GM12878 (cell line): ENCODE results near the gene AK5. TPM values are rescaled to one million over a fixed set of nuclear protein-coding genes. Genes with fewer than 3 reads are reported as not detected.

Experiments used
- ATAC-seq: fragments of 200-7000 bp; cut with Tn5 transposase; 3 replicates; pipeline ENCODE4 v1.9.1; 2020; ENCODE audit warnings: mild to moderate bottlenecking, moderate library complexity
- BruUV-seq: library from RNA; stranded (reverse); fragments of 400-500 nt; replicated peaks from 2 replicates; lab custom pipeline; 2021; lab: Mats Ljungman, UMichigan
- CTCF ChIA-PET: fragments of 300-600 bp; sonication (Branson Sonifier 250); formaldehyde crosslinking; extraction: SDS; loops from one replicate; lab custom pipeline; 2021; ENCODE audit warnings: inconsistent platforms; lab: Yijun Ruan, JAX
- POLR2A ChIA-PET: fragments of 350-600 bp; formaldehyde crosslinking; extraction: SDS; loops from one replicate; lab custom pipeline; 2021; ENCODE audit warnings: inconsistent platforms; lab: Charles Lee
- RAD21 ChIA-PET: fragments of 300-600 bp; sonication (Branson Sonifier 250); formaldehyde crosslinking; loops from one replicate; lab custom pipeline; 2023; ENCODE audit warnings: antibody characterized with exemption; ENCODE audit not compliant: unreplicated experiment; lab: Charles Lee
- SMC1A ChIA-PET: fragments of 300-600 bp; sonication (Branson Sonifier 250); formaldehyde crosslinking; loops from one replicate; lab custom pipeline; 2023; ENCODE audit not compliant: unreplicated experiment, uncharacterized antibody; lab: Charles Lee
- DNase-seq: peaks from one replicate; pipeline ENCODE4 v3.0.0-alpha.2; 2011; ENCODE audit warnings: low read depth, low spot score
- FAIRE-seq: peaks from 3 replicates; lab custom pipeline; 2011; peaks lifted over from hg19 to GRCh38; lab: Jason Lieb, UNC
- H2AFZ ChIP-seq: 2 replicates; pipeline ENCODE4 v1.6.0; 2011; ENCODE audit warnings: low read depth, low read length, control low read depth; ENCODE audit not compliant: control insufficient read depth
- H3K27ac ChIP-seq: 2 replicates; pipeline ENCODE4 v1.5.1; 2011; ENCODE audit warnings: control low read depth; ENCODE audit not compliant: control insufficient read depth, insufficient read depth
- H3K27me3 ChIP-seq, 2 experiments: replicated peaks in 1 of 2; 2 replicates each; pipeline versions ENCODE4 v1.6.0 to v1.6.1; 2011; ENCODE audit warnings: low read length in 1 of 2; ENCODE audit not compliant: control insufficient read depth in 2 of 2, insufficient read depth in 2 of 2
- H3K36me3 ChIP-seq, 2 experiments: 2 replicates each; pipeline ENCODE4 v1.5.1; 2011; ENCODE audit warnings: low read length in 1 of 2; ENCODE audit not compliant: control insufficient read depth in 2 of 2, insufficient read depth in 2 of 2
- H3K4me1 ChIP-seq: 2 replicates; pipeline ENCODE4 v1.6.1; 2011; ENCODE audit warnings: mild to moderate bottlenecking, low read length, moderate library complexity, mixed read lengths; ENCODE audit not compliant: control insufficient read depth, insufficient read depth
- H3K4me2 ChIP-seq: 2 replicates; pipeline ENCODE4 v1.6.0; 2011; ENCODE audit warnings: control low read depth; ENCODE audit not compliant: control insufficient read depth, insufficient read depth
- H3K4me3 ChIP-seq: fragments of 200-600 bp; sonication (generic); 2 replicates; pipeline ENCODE4 v1.5.1; 2016
- H3K79me2 ChIP-seq: 2 replicates; pipeline ENCODE4 v1.6.0; 2011; ENCODE audit warnings: low read length; ENCODE audit not compliant: control insufficient read depth, insufficient read depth
- H3K9ac ChIP-seq: 2 replicates; pipeline ENCODE4 v1.8.0; 2011; ENCODE audit warnings: low read length, control low read depth, mixed read lengths; ENCODE audit not compliant: control insufficient read depth, insufficient read depth
- H3K9me3 ChIP-seq: replicated peaks from 3 replicates; pipeline ENCODE4 v1.5.1; 2011; ENCODE audit warnings: mild to moderate bottlenecking, low read length; ENCODE audit not compliant: control insufficient read depth, insufficient read depth
- H4K20me1 ChIP-seq: 2 replicates; pipeline ENCODE4 v1.6.0; 2011; ENCODE audit not compliant: control insufficient read depth, insufficient read depth
- ELK1 ChIP-seq: IDR thresholded peaks from 2 replicates; pipeline ENCODE4 v1.6.1; 2012; ENCODE audit warnings: low read depth, low read length, improper control_type of control experiment
- KLF5 ChIP-seq: fragments of 450-650 bp; IDR thresholded peaks from 2 replicates; pipeline ENCODE4 v1.6.1; 2014; ENCODE audit warnings: mild to moderate bottlenecking; ENCODE audit not compliant: partially characterized antibody
- MXI1 ChIP-seq: fragments of 150-350 bp; IDR thresholded peaks from 2 replicates; pipeline ENCODE4 v1.6.1; 2011; ENCODE audit warnings: low read depth, mild to moderate bottlenecking, inconsistent platforms, low read length, improper control_type of control experiment
- RUNX3 ChIP-seq: IDR thresholded peaks from 2 replicates; pipeline ENCODE4 v1.6.1; 2012; ENCODE audit warnings: low read length, inconsistent platforms
- WGBS: methylation state at CpG from one replicate; pipeline ENCODE4 v1.1.6; 2016; ENCODE audit warnings: low lambda C conversion rate; ENCODE audit not compliant: insufficient replicate concordance, insufficient coverage; ENCODE audit errors: missing lambda C conversion rate; 5-methylcytosine and 5-hydroxymethylcytosine counted together
- in situ Hi-C: fragments of 300-500 bp; cut with MboI; formaldehyde crosslinking; loops from 9 replicates; pipeline ENCODE4 v1.14.3; 2018; ENCODE audit warnings: mixed read lengths
- intact Hi-C: fragments of 100-400 bp; cut with micrococcal nuclease; formaldehyde crosslinking; loops from one replicate; pipeline ENCODE4 v1.14.2; 2022; ENCODE audit not compliant: unreplicated experiment
- polyA plus RNA-seq, 11 experiments: library from polyadenylated mRNA; depleted of rRNA in 4 of 11; unstranded in 6 of 11; stranded (reverse) in 5 of 11; fragments of >200 nt; fragmentation: Nextera tagmentation in 4 of 11; fragmentation: Illumina TruSeq in 1 of 11; extraction: Ambion mirVana in 4 of 11; extraction: Trizol in 1 of 11; gene quantifications; 1 replicate in 1 of 11; 2 replicates in 10 of 11; pipeline versions ENCODE4 v1.2.1 to v1.2.3, GENCODE V29; 2011 to 2016; ENCODE audit warnings: inconsistent platforms in 2 of 11, missing spikeins in 2 of 11, low read depth in 1 of 11
- total RNA-seq, 4 experiments: library from RNA; depleted of rRNA in 3 of 4; stranded (reverse); fragments of >200 nt in 3 of 4; fragmentation: Illumina TruSeq in 1 of 4; extraction: Trizol in 1 of 4; gene quantifications; 2 replicates each; pipeline versions ENCODE4 v1.2.1 to v1.2.3, GENCODE V29; 2013 to 2021
- TF ChIP-seq, protein P1 (sequence below): IDR thresholded peaks from 2 replicates; pipeline ENCODE4 v1.6.1; 2011; ENCODE audit warnings: borderline replicate concordance, low read depth, mild to moderate bottlenecking, moderate library complexity, mixed read lengths, low read length; ENCODE audit not compliant: insufficient read depth; ENCODE audit errors: extremely low read length

The AK5 gene
- total and polyA plus RNA-seq, 10 of the 15 experiments (the other 5 are each of a cell fraction or from before 2014, with no cell fraction given), result 0.08 to 0.33 TPM; not detected in 8

GRCh38 chr1:77539519-77540142 lies 257.8 kb downstream of the AK5 start:
- 69% methylated on average over 4 of the region's 4 CpGs for WGBS
- FAIRE-seq, result no peak
- Histone ChIP-seq H2AFZ (no peak overlapping the region; the same call in none of the 2 replicates), H3K4me1 (peaks cover 30% of the 10 kb centered on the region), H3K9ac (no peak overlapping the region), H3K27ac (no peak overlapping the region), H3K36me3 (no peaks in the 10 kb centered on the region), H3K79me2 (no peaks in the 10 kb centered on the region), H3K9me3 (no peaks in the 10 kb centered on the region), H3K27me3 (no peaks in the 10 kb centered on the region), H3K4me2 (no peak overlapping the region), H3K4me3 (no peak overlapping the region), H4K20me1 (no peaks in the 10 kb centered on the region)
- POLR2A ChIA-PET, result no interaction called here
- ATAC-seq, result peak; percentile 8
- DNase-seq, result no peak
- intact Hi-C loops, result loop anchor here (5.0 to 10.0 kb wide), 3 partner anchors 143 to 575 kb away; partner anchors contain the start of gene ZZZ3
- TF ChIP-seq ELK1, result no peak
- 0 out of 2 replicates have a peak, but pooled peaks have one; percentile 18 for TF ChIP-seq RUNX3
- TF ChIP-seq MXI1, result no peak
- TF ChIP-seq, protein P1, sequence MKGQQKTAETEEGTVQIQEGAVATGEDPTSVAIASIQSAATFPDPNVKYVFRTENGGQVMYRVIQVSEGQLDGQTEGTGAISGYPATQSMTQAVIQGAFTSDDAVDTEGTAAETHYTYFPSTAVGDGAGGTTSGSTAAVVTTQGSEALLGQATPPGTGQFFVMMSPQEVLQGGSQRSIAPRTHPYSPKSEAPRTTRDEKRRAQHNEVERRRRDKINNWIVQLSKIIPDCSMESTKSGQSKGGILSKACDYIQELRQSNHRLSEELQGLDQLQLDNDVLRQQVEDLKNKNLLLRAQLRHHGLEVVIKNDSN, result no peak
- no peak for TF ChIP-seq KLF5
- RAD21 ChIA-PET, result interaction anchor here (0.8 kb wide), 1 partner anchor 132 kb away, joined by 3 read pairs; no protein-coding TSS in a partner anchor
- in situ Hi-C loops, result no loop called here
- no TSS peak for BruUV-seq
- SMC1A ChIA-PET, result interaction anchor here (0.9 to 1.2 kb wide), 3 partner anchors 144 to 532 kb away, joined by 3 to 4 read pairs (median 3); no protein-coding TSS in a partner anchor
- CTCF ChIA-PET, result interaction anchor here (1.8 kb wide), 1 partner anchor 10 kb away, joined by 6 read pairs; no protein-coding TSS in a partner anchor
